K562 (cell line): ENCODE measurements around the gene SLC8A2. TPM values are rescaled to one million over a fixed set of nuclear protein-coding genes. Genes with fewer than 3 reads are reported as not detected.
A peak's percentile ranks its signal among the peaks of the same experiment; 100 is the strongest.

Experiments
- CAMTA2 ChIP-seq: fragments of 250-450 bp; sonication (Bioruptor Pico); conservative IDR thresholded peaks from 2 replicates; pipeline ENCODE4 v1.5.1; 2022
- CEBPG ChIP-seq, 3 experiments: fragments of 200-800 bp in 1 of 3; sonication (Bioruptor generic) in 1 of 3; sonication (generic) in 1 of 3; formaldehyde crosslinking in 1 of 3; IDR thresholded peaks in 2 of 3; conservative IDR thresholded peaks in 1 of 3; 2 replicates each; pipeline versions ENCODE4 v1.6.1 to v1.8.0; 2016 to 2022; ENCODE audit warnings: missing compliant biosample characterization in 2 of 3, missing genetic modification characterization in 2 of 3, mild to moderate bottlenecking in 1 of 3, missing genetic modification reagents in 1 of 3
- ETV6 ChIP-seq, 3 experiments: fragments of 150-350 bp in 1 of 3; sonication (generic) in 1 of 3; formaldehyde crosslinking in 1 of 3; IDR thresholded peaks; 2 replicates each; pipeline versions ENCODE4 v1.6.1 to v1.8.0; 2014 to 2022; ENCODE audit warnings: borderline replicate concordance in 2 of 3, low read depth in 2 of 3, antibody characterized with exemption in 1 of 3, low read length in 1 of 3, mild to moderate bottlenecking in 1 of 3, missing genetic modification reagents in 1 of 3
- FOXP1 ChIP-seq: sonication (generic); formaldehyde crosslinking; IDR thresholded peaks from 2 replicates; pipeline ENCODE4 v1.8.0; 2022; ENCODE audit warnings: mild to moderate bottlenecking, missing genetic modification reagents
- HDAC1 ChIP-seq, 2 experiments: fragments of 450-650 bp; IDR thresholded peaks; 2 replicates each; pipeline ENCODE4 v1.6.1; 2016 to 2017; ENCODE audit warnings: inconsistent platforms in 1 of 2, mild to moderate bottlenecking in 1 of 2, moderate library complexity in 1 of 2
- KAT7 ChIP-seq: sonication (generic); formaldehyde crosslinking; IDR thresholded peaks from 2 replicates; pipeline ENCODE4 v1.8.0; 2022; ENCODE audit warnings: missing genetic modification reagents, mild to moderate bottlenecking, borderline replicate concordance
- ZNF436 ChIP-seq: fragments of 250-450, 450-650 bp; sonication (Bioruptor Pico); formaldehyde crosslinking; IDR thresholded peaks from 2 replicates; pipeline ENCODE4 v1.7.0; 2020; ENCODE audit warnings: mild to moderate bottlenecking
- polyA plus RNA-seq, 8 experiments: library from polyadenylated mRNA; depleted of rRNA in 4 of 8; stranded (reverse) in 5 of 8; unstranded in 3 of 8; fragments of >200 nt; fragmentation: Nextera tagmentation in 2 of 8; fragmentation: Illumina TruSeq in 1 of 8; extraction: Ambion mirVana in 2 of 8; extraction: Trizol in 1 of 8; gene quantifications; 2 replicates each; pipeline versions ENCODE4 v1.2.1 to v1.2.3, GENCODE V29; 2011 to 2014; ENCODE audit warnings: inconsistent platforms in 1 of 8, missing spikeins in 1 of 8
- total RNA-seq, 7 experiments: library from RNA; depleted of rRNA in 6 of 7; stranded (reverse); fragments of >200 nt in 6 of 7; fragmentation: Illumina TruSeq in 2 of 7; extraction: Trizol in 2 of 7; gene quantifications; 2 replicates each; pipeline versions ENCODE4 v1.2.1 to v1.2.3, GENCODE V29; 2011 to 2021; ENCODE audit warnings: low replicate concordance in 1 of 7
- TF ChIP-seq, protein P1 (sequence below): fragments of 450-650 bp; IDR thresholded peaks from 2 replicates; pipeline ENCODE4 v1.6.1; 2016; ENCODE audit warnings: borderline replicate concordance
- TF ChIP-seq, protein P2 (sequence below): fragments of 250-450 bp; sonication (Bioruptor Pico); IDR thresholded peaks from 2 replicates; pipeline ENCODE4 v1.4.0; 2020
- TF ChIP-seq, protein P3 (sequence below): sonication (generic); IDR thresholded peaks from 2 replicates; pipeline ENCODE4 v1.6.1; 2016

Gene SLC8A2
- total and polyA plus RNA-seq, 9 of the 15 experiments (the other 6 are each of a cell fraction or from before 2014, with no cell fraction given), result 0.07 to 0.66 (median 0.24) TPM; not detected in 3

- TF ChIP-seq, protein P1, sequence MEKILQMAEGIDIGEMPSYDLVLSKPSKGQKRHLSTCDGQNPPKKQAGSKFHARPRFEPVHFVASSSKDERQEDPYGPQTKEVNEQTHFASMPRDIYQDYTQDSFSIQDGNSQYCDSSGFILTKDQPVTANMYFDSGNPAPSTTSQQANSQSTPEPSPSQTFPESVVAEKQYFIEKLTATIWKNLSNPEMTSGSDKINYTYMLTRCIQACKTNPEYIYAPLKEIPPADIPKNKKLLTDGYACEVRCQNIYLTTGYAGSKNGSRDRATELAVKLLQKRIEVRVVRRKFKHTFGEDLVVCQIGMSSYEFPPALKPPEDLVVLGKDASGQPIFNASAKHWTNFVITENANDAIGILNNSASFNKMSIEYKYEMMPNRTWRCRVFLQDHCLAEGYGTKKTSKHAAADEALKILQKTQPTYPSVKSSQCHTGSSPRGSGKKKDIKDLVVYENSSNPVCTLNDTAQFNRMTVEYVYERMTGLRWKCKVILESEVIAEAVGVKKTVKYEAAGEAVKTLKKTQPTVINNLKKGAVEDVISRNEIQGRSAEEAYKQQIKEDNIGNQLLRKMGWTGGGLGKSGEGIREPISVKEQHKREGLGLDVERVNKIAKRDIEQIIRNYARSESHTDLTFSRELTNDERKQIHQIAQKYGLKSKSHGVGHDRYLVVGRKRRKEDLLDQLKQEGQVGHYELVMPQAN, result peak; percentile 38
- TF ChIP-seq ETV6 (IDR thresholded peaks at IDR 0.05; ENCODE audit: borderline replicate concordance in 1 of 2, low read depth in 2 of 2, low read length in 1 of 2) (no peak), ETV6 (CRISPR knock-in tag; IDR thresholded peaks at IDR 0.05; ENCODE audit: borderline replicate concordance) (peak; percentile 80), CAMTA2 (no peak), HDAC1 (IDR thresholded peaks at IDR 0.05) (peak in 1 of 2 experiments; percentile 18; a peak in 1 of 4 replicates), ZNF436 (CRISPR knock-in tag) (no peak), KAT7 (CRISPR knock-in tag) (peak; percentile 55; the same call in 1 of the 2 replicates), FOXP1 (0 out of 2 replicates have a peak, but pooled peaks have one; percentile 10), CEBPG (CRISPR knock-in tag; IDR thresholded peaks at IDR 0.05) (peak; percentile 36; the same call in 1 of the 2 replicates), CEBPG (tag; conservative IDR thresholded peaks at IDR 0.05 in 1 of 2, IDR thresholded peaks at IDR 0.05 in 1 of 2) (no peak)
- TF ChIP-seq, protein P2, sequence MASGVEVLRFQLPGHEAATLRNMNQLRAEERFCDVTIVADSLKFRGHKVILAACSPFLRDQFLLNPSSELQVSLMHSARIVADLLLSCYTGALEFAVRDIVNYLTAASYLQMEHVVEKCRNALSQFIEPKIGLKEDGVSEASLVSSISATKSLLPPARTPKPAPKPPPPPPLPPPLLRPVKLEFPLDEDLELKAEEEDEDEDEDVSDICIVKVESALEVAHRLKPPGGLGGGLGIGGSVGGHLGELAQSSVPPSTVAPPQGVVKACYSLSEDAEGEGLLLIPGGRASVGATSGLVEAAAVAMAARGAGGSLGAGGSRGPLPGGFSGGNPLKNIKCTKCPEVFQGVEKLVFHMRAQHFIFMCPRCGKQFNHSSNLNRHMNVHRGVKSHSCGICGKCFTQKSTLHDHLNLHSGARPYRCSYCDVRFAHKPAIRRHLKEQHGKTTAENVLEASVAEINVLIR (CRISPR knock-in tag), result no peak
- TF ChIP-seq, protein P3, sequence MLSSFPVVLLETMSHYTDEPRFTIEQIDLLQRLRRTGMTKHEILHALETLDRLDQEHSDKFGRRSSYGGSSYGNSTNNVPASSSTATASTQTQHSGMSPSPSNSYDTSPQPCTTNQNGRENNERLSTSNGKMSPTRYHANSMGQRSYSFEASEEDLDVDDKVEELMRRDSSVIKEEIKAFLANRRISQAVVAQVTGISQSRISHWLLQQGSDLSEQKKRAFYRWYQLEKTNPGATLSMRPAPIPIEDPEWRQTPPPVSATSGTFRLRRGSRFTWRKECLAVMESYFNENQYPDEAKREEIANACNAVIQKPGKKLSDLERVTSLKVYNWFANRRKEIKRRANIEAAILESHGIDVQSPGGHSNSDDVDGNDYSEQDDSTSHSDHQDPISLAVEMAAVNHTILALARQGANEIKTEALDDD, result peak; percentile 58; the same call in 1 of the 2 replicates
These were observed 42.6 kb upstream of the SLC8A2 start (continued) for GRCh38 chr19:47514151-47514868.
